SK-N-SH treated with all-trans-retinoic acid at 6 μM for 48 hours (cell line): ENCODE results near the gene ZHX3.

Experiments used
- ATAC-seq: fragments of 200-7000 bp; cut with Tn5 transposase; 3 replicates; pipeline ENCODE4 v1.9.1; 2020; ENCODE audit warnings: mild to moderate bottlenecking, moderate library complexity
- ARNTL ChIP-seq: fragments of 450-650 bp; formaldehyde crosslinking; IDR thresholded peaks from 2 replicates; pipeline ENCODE4 v1.5.0; 2020; ENCODE audit warnings: low read depth, mild to moderate bottlenecking, moderate library complexity, borderline replicate concordance
- BACH2 ChIP-seq: fragments of 250-450 bp; sonication (Bioruptor Pico); IDR thresholded peaks from 2 replicates; pipeline ENCODE4 v1.9.0; 2021; ENCODE audit warnings: mild to moderate bottlenecking, borderline replicate concordance
- CREB5 ChIP-seq: fragments of 250-450 bp; sonication (Bioruptor Pico); IDR thresholded peaks from 2 replicates; pipeline ENCODE4 v1.5.1; 2020; ENCODE audit warnings: low read depth, mild to moderate bottlenecking, moderate library complexity
- CSRNP3 ChIP-seq: fragments of 250-450 bp; sonication (Bioruptor Pico); IDR thresholded peaks from 2 replicates; pipeline ENCODE4 v1.5.1; 2021; ENCODE audit warnings: mild to moderate bottlenecking, moderate library complexity
- ESRRG ChIP-seq: fragments of 250-450 bp; sonication (Bioruptor Pico); IDR thresholded peaks from 2 replicates; pipeline ENCODE4 v1.6.1; 2021; ENCODE audit warnings: mild to moderate bottlenecking
- GLIS3 ChIP-seq: fragments of 250-450 bp; sonication (Bioruptor Pico); IDR thresholded peaks from 2 replicates; pipeline ENCODE4 v1.5.0; 2020; ENCODE audit warnings: mild to moderate bottlenecking, moderate library complexity
- ISL1 ChIP-seq: fragments of 250-450 bp; sonication (Bioruptor Pico); IDR thresholded peaks from 2 replicates; pipeline ENCODE4 v2.1.2; 2022; ENCODE audit warnings: mild to moderate bottlenecking, moderate library complexity
- OSR1 ChIP-seq: fragments of 250-450 bp; sonication (Bioruptor Pico); IDR thresholded peaks from 2 replicates; pipeline ENCODE4 v1.8.0; 2022; ENCODE audit warnings: moderate library complexity, mild to moderate bottlenecking, inconsistent platforms
- PATZ1 ChIP-seq: fragments of 250-450 bp; sonication (Bioruptor Pico); IDR thresholded peaks from 2 replicates; pipeline ENCODE4 v1.8.0; 2020; ENCODE audit warnings: mild to moderate bottlenecking, moderate library complexity, borderline replicate concordance
- POU6F1 ChIP-seq: fragments of 250-450 bp; sonication (Bioruptor Pico); IDR thresholded peaks from 2 replicates; pipeline ENCODE4 v1.8.0; 2021; ENCODE audit warnings: low read depth, mild to moderate bottlenecking, moderate library complexity, borderline replicate concordance
- PPARA ChIP-seq: fragments of 250-450 bp; sonication (Bioruptor Pico); IDR thresholded peaks from 2 replicates; pipeline ENCODE4 v1.5.0; 2020; ENCODE audit warnings: mild to moderate bottlenecking, borderline replicate concordance
- TOX ChIP-seq: fragments of 250-450 bp; sonication (Bioruptor Pico); IDR thresholded peaks from 2 replicates; pipeline ENCODE4 v1.8.0; 2021; ENCODE audit warnings: mild to moderate bottlenecking, moderate library complexity, borderline replicate concordance
- TSHZ2 ChIP-seq: fragments of 250-450 bp; sonication (Bioruptor Pico); IDR thresholded peaks from 2 replicates; pipeline ENCODE4 v1.5.0; 2020; ENCODE audit warnings: mild to moderate bottlenecking, moderate library complexity
- ZC3H10 ChIP-seq: fragments of 250-450 bp; sonication (Bioruptor Pico); IDR thresholded peaks from 2 replicates; pipeline ENCODE4 v1.5.1; 2021; ENCODE audit warnings: mild to moderate bottlenecking, moderate library complexity
- ZFP3 ChIP-seq: fragments of 250-450 bp; sonication (Bioruptor Pico); IDR thresholded peaks from 2 replicates; pipeline ENCODE4 v1.5.0; 2020; ENCODE audit warnings: mild to moderate bottlenecking, moderate library complexity
- ZFP30 ChIP-seq: fragments of 450-650 bp; formaldehyde crosslinking; IDR thresholded peaks from 2 replicates; pipeline ENCODE4 v1.5.0; 2022; ENCODE audit warnings: mild to moderate bottlenecking, moderate library complexity
- ZNF565 ChIP-seq: fragments of 450-650 bp; formaldehyde crosslinking; conservative IDR thresholded peaks from 2 replicates; pipeline ENCODE4 v1.5.0; 2020; ENCODE audit warnings: low read depth, mild to moderate bottlenecking, moderate library complexity
- ZNF8 ChIP-seq: fragments of 450-650 bp; formaldehyde crosslinking; IDR thresholded peaks from 2 replicates; pipeline ENCODE4 v1.5.0; 2020; ENCODE audit warnings: mild to moderate bottlenecking, moderate library complexity

Gene ZHX3

GRCh38 chr20:41175727-41176330, 141.7 kb downstream of the ZHX3 start (continued):
- no peak for TF ChIP-seq TSHZ2
- TF ChIP-seq ZC3H10 (CRISPR knock-in tag) = no peak
- TF ChIP-seq GLIS3 = no peak
- TF ChIP-seq ZFP30 = no peak
- TF ChIP-seq, all 23 proteins: peak for 0

GRCh38 chr20:41175201-41175651, 142.3 kb downstream of the ZHX3 start:
- TF ChIP-seq PPARA (CRISPR knock-in tag) = no peak
- TF ChIP-seq OSR1 (CRISPR knock-in tag) = no peak
- no peak for TF ChIP-seq CSRNP3 (CRISPR knock-in tag)
- TF ChIP-seq ISL1 = no peak
- no peak for TF ChIP-seq ZFP3 (CRISPR knock-in tag)
- no peak for TF ChIP-seq PATZ1 (CRISPR knock-in tag)
- TF ChIP-seq CREB5 (CRISPR knock-in tag) = no peak
- no peak for TF ChIP-seq TOX (CRISPR knock-in tag)
- no peak for TF ChIP-seq ZFP30
- ATAC-seq = no peak

- no peak for ATAC-seq
- no peak for TF ChIP-seq ISL1
- TF ChIP-seq ARNTL (CRISPR knock-in tag) = no peak
- TF ChIP-seq ZFP3 (CRISPR knock-in tag) = no peak
- no peak for TF ChIP-seq ZNF8
- TF ChIP-seq ZFP30 = no peak
- TF ChIP-seq PATZ1 (CRISPR knock-in tag) = no peak
- no peak for TF ChIP-seq ESRRG (CRISPR knock-in tag)
- no peak for TF ChIP-seq ZNF565 (CRISPR knock-in tag)
- no peak for TF ChIP-seq TOX (CRISPR knock-in tag)
- TF ChIP-seq BACH2 (CRISPR knock-in tag) = no peak
- TF ChIP-seq POU6F1 (CRISPR knock-in tag) = no peak
These were observed 142.7 kb downstream of the ZHX3 start for GRCh38 chr20:41174782-41175181.
